GM10847 (cell line): ENCODE data around the gene LHFPL6.

Experiments
- POLR2A ChIP-seq: IDR thresholded peaks from 2 replicates; pipeline ENCODE4 v1.6.1; 2011; ENCODE audit not compliant: insufficient read length; ENCODE audit errors: extremely low read depth

Gene LHFPL6

GRCh38 chr13:39485314-39485700 lies 117.7 kb downstream of the LHFPL6 start:
- no peak for TF ChIP-seq POLR2A

GRCh38 chr13:39484506-39485313 lies 118.3 kb downstream of the LHFPL6 start:
- no peak for TF ChIP-seq POLR2A

- TF ChIP-seq POLR2A: no peak
Measured at GRCh38 chr13:39483326-39483725, 119.7 kb downstream of the LHFPL6 start.

- no peak for TF ChIP-seq POLR2A
Measured at GRCh38 chr13:39481491-39481890, 121.5 kb downstream of the LHFPL6 start.

GRCh38 chr13:39474600-39474999 lies 128.4 kb downstream of the LHFPL6 start:
- no peak for TF ChIP-seq POLR2A

- TF ChIP-seq POLR2A: no peak
Measured at GRCh38 chr13:39469676-39470075, 133.3 kb downstream of the LHFPL6 start.

GRCh38 chr13:39468306-39468705 lies 134.7 kb downstream of the LHFPL6 start:
- no peak for TF ChIP-seq POLR2A

- TF ChIP-seq POLR2A: no peak
Measured at GRCh38 chr13:39463611-39464010, 139.4 kb downstream of the LHFPL6 start.

GRCh38 chr13:39462906-39463305 lies 140.1 kb downstream of the LHFPL6 start:
- no peak for TF ChIP-seq POLR2A

GRCh38 chr13:39462428-39462827 lies 140.6 kb downstream of the LHFPL6 start:
- no peak for TF ChIP-seq POLR2A

- TF ChIP-seq POLR2A: no peak
Measured at GRCh38 chr13:39461685-39462266, 141.2 kb downstream of the LHFPL6 start.

- TF ChIP-seq POLR2A: no peak
Measured at GRCh38 chr13:39457274-39457673, 145.7 kb downstream of the LHFPL6 start.

GRCh38 chr13:39455521-39456175 lies 147.3 kb downstream of the LHFPL6 start:
- TF ChIP-seq POLR2A: no peak

GRCh38 chr13:39452834-39453233 lies 150.2 kb downstream of the LHFPL6 start:
- no peak for TF ChIP-seq POLR2A

GRCh38 chr13:39452417-39452816 lies 150.6 kb downstream of the LHFPL6 start:
- TF ChIP-seq POLR2A: no peak

- no peak for TF ChIP-seq POLR2A
Measured at GRCh38 chr13:39451860-39452301, 151.1 kb downstream of the LHFPL6 start.

GRCh38 chr13:39451301-39451700 lies 151.7 kb downstream of the LHFPL6 start:
- TF ChIP-seq POLR2A: no peak

GRCh38 chr13:39450176-39450575 lies 152.8 kb downstream of the LHFPL6 start:
- no peak for TF ChIP-seq POLR2A
